ENCODE measurements around the gene NPM3. TPM values are rescaled to one million over a fixed set of nuclear protein-coding genes. Genes with fewer than 3 reads are reported as not detected.

NPM3 gene
- total and polyA plus RNA-seq, 2 of the 8 experiments (the other 6 are each of a cell fraction or from before 2014, with no cell fraction given), result 127 to 175 TPM

- no peak for DNase-seq (ENCODE audit: low read depth in 1 of 2, low spot score in 2 of 2)
- FAIRE-seq, result no peak
- H2BK15ac ChIP-seq (ENCODE audit: low read length), result no peak overlapping the region
- ChIA-PET POLR2A (ENCODE audit: partially characterized antibody) (no interaction called here), CTCF (ENCODE audit: partially characterized antibody) (interaction anchor here (0.5 to 1.9 kb wide), 4 partner anchors 7 to 958 kb away, joined by 3 to 5 read pairs (median 4); no protein-coding TSS in a partner anchor)
- H3K14ac ChIP-seq (ENCODE audit: insufficient read length), result no peak overlapping the region
- H2BK120ac ChIP-seq (replicated peaks; ENCODE audit: low read depth, low read length), result no peak overlapping the region
- no peak overlapping the region for H3K9ac ChIP-seq (replicated peaks in 1 of 4; ENCODE audit: extremely low read depth in 1 of 4, low read depth in 3 of 4, low read length in 3 of 4)
- no peak overlapping the region for H3K18ac ChIP-seq (ENCODE audit: extremely low read depth, low read length)
- no peak overlapping the region for H3K4me2 ChIP-seq (ENCODE audit: insufficient read depth in 1 of 2, low read depth in 2 of 2, low read length in 2 of 2)
- H3K56ac ChIP-seq (replicated peaks; ENCODE audit: insufficient read length, low read depth, low read length), result no peak overlapping the region
- H3K27ac ChIP-seq (ENCODE audit: low read depth, low read length), result no peak overlapping the region
- H3K4me1 ChIP-seq (replicated peaks in 1 of 4; ENCODE audit: control insufficient read depth in 3 of 4, insufficient read depth in 4 of 4, low read length in 3 of 4), result no peaks in the 10 kb centered on the region
- H2AK5ac ChIP-seq (ENCODE audit: low read depth, low read length), result no peak overlapping the region
- H4K8ac ChIP-seq (ENCODE audit: extremely low read depth, insufficient read depth, low read length), result no peak overlapping the region
- peaks cover 0 to 2% (median 0%) of the 10 kb centered on the region in 4 experiments; a peak in 1 of 7 replicates for H3K27me3 ChIP-seq (replicated peaks in 1 of 4; ENCODE audit: control insufficient read depth in 3 of 4, extremely low read depth in 1 of 4, insufficient read depth in 3 of 4, low read length in 3 of 4)
- H3K79me2 ChIP-seq (ENCODE audit: control insufficient read depth in 1 of 2, insufficient read depth in 2 of 2, low read length in 2 of 2), result no peaks in the 10 kb centered on the region
- H3K79me1 ChIP-seq (ENCODE audit: low read depth, low read length), result no peaks in the 10 kb centered on the region
- H3K9me3 ChIP-seq (ENCODE audit: insufficient read depth in 2 of 2, low read depth in 1 of 2, low read length in 1 of 2), result no peaks in the 10 kb centered on the region; a peak in 1 of 4 replicates
- H4K20me1 ChIP-seq (replicated peaks in 1 of 2; ENCODE audit: control insufficient read depth in 1 of 2, insufficient read depth in 2 of 2, low read length in 2 of 2), result no peaks in the 10 kb centered on the region
- H2BK5ac ChIP-seq (ENCODE audit: low read depth, low read length), result no peak overlapping the region
- TF ChIP-seq CHD2 (IDR thresholded peaks at IDR 0.05; ENCODE audit: low read length) (no peak), BACH1 (IDR thresholded peaks at IDR 0.05; ENCODE audit: low read length) (no peak), RNF2 (IDR thresholded peaks at IDR 0.05; ENCODE audit: borderline replicate concordance, low read depth, low read length, missing control alignments, poor library complexity, severe bottlenecking) (no peak), POLR2A (IDR thresholded peaks at IDR 0.05; ENCODE audit: control extremely low read depth in 1 of 2, low read depth in 2 of 2, low read length in 2 of 2) (no peak), FOSL1 (IDR thresholded peaks at IDR 0.05; ENCODE audit: insufficient read depth, low read depth, low read length) (no peak)
- H4K91ac ChIP-seq (replicated peaks; ENCODE audit: insufficient read length, low read length), result no peak overlapping the region
- H2AFZ ChIP-seq (ENCODE audit: low read length), result no peak overlapping the region
- H3K23ac ChIP-seq (ENCODE audit: insufficient read length), result no peak overlapping the region
- H2BK12ac ChIP-seq (ENCODE audit: low read depth, low read length), result no peak overlapping the region
- no peaks in the 10 kb centered on the region for H3K36me3 ChIP-seq (ENCODE audit: control insufficient read depth in 2 of 4, insufficient read depth in 4 of 4, low read length in 3 of 4)
- H3K23me2 ChIP-seq (ENCODE audit: low read depth, low read length), result no peaks in the 10 kb centered on the region; the same call in 1 of the 2 replicates
- H3K4ac ChIP-seq (replicated peaks; ENCODE audit: insufficient read length, low read depth, low read length), result no peak overlapping the region
- 48% methylated on average over 2 of the region's 2 CpGs; no CpG with 5 or more reads in 1 of the 2 experiments for WGBS, 2 experiments (ENCODE audit: extremely low coverage in 1 of 2, insufficient coverage in 1 of 2, insufficient read length in 1 of 2, insufficient replicate concordance in 2 of 2, low coverage in 1 of 2, low lambda C conversion rate in 2 of 2, missing lambda C conversion rate in 1 of 2)
- H3K4me3 ChIP-seq (ENCODE audit: extremely low read depth in 1 of 4, insufficient read depth in 2 of 4, low read depth in 3 of 4, low read length in 4 of 4), result no peak overlapping the region
- no peak overlapping the region for H2BK20ac ChIP-seq (ENCODE audit: low read length)
- H4K5ac ChIP-seq (ENCODE audit: insufficient read length, low read depth, low read length), result no peak overlapping the region
Observed at GRCh38 chr10:101741938-101742337, 41.3 kb downstream of the NPM3 start.

Measured in H1 (cell line).